Suprapubic skin (tissue), 4 donors: ENCODE measurements around the gene TPD52L1.

Experiments used
- POLR2A ChIP-seq, 2 donors: fragments of 450-650 bp; IDR thresholded peaks; one replicate each; pipeline ENCODE4 v1.6.1; 2017; ENCODE audit warnings: antibody characterized with exemption in 2 of 2, mild to moderate bottlenecking in 2 of 2, moderate library complexity in 2 of 2
- POLR2AphosphoS5 ChIP-seq, 3 donors: sonication (generic); formaldehyde crosslinking; IDR thresholded peaks; one replicate each; pipeline ENCODE4 v1.6.1; 2017; ENCODE audit warnings: antibody characterized with exemption in 3 of 3
- TF ChIP-seq, protein P1 (sequence below), 2 donors: fragments of 200-600 bp in 1 of 2; fragments of 450-650 bp in 1 of 2; sonication (generic) in 1 of 2; IDR thresholded peaks; one replicate each; pipeline ENCODE4 v1.5.1; 2016 to 2019; ENCODE audit warnings: antibody characterized with exemption in 2 of 2, mild to moderate bottlenecking in 1 of 2, moderate library complexity in 1 of 2

- TF ChIP-seq, protein P1, sequence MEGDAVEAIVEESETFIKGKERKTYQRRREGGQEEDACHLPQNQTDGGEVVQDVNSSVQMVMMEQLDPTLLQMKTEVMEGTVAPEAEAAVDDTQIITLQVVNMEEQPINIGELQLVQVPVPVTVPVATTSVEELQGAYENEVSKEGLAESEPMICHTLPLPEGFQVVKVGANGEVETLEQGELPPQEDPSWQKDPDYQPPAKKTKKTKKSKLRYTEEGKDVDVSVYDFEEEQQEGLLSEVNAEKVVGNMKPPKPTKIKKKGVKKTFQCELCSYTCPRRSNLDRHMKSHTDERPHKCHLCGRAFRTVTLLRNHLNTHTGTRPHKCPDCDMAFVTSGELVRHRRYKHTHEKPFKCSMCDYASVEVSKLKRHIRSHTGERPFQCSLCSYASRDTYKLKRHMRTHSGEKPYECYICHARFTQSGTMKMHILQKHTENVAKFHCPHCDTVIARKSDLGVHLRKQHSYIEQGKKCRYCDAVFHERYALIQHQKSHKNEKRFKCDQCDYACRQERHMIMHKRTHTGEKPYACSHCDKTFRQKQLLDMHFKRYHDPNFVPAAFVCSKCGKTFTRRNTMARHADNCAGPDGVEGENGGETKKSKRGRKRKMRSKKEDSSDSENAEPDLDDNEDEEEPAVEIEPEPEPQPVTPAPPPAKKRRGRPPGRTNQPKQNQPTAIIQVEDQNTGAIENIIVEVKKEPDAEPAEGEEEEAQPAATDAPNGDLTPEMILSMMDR (IDR thresholded peaks at IDR 0.05) = no peak
- TF ChIP-seq POLR2A (IDR thresholded peaks at IDR 0.05) (no peak), POLR2AphosphoS5 (IDR thresholded peaks at IDR 0.05) (no peak)
Measured at GRCh38 chr6:125227244-125227643, 73.7 kb downstream of the TPD52L1 start.
